Measurements from ENCODE around the gene HLF.
"Not testable (repeated sequence)": the region's sequence is repeated elsewhere in the genome, so short reads cannot be mapped to it uniquely, and the experiment has no call there.

- TF ChIP-seq CTCF (conservative IDR thresholded peaks at IDR 0.05; ENCODE audit: low read depth, low read length); MXI1 (IDR thresholded peaks at IDR 0.05; ENCODE audit: borderline replicate concordance, low read depth, low read length); POLR2A (IDR thresholded peaks at IDR 0.05; ENCODE audit: low read depth, low read length); ELK1 (IDR thresholded peaks at IDR 0.05; ENCODE audit: borderline replicate concordance, low read depth, low read length); BHLHE40 (IDR thresholded peaks at IDR 0.05; ENCODE audit: low read depth, low read length); USF2 (IDR thresholded peaks at IDR 0.05; ENCODE audit: low read depth, low read length); SMC3 (IDR thresholded peaks at IDR 0.05; ENCODE audit: low read depth, low read length); RFX5 (IDR thresholded peaks at IDR 0.05; ENCODE audit: low read depth, low read length); FOS (IDR thresholded peaks at IDR 0.05; ENCODE audit: low read depth, low read length): not testable (repeated sequence)
Measured at GRCh38 chr17:55328514-55328913, 63.8 kb downstream of the HLF start.

Data from IMR-90 (cell line).